ENCODE measurements around the gene SPECC1L. TPM values are rescaled to one million over a fixed set of nuclear protein-coding genes. Genes with fewer than 3 reads are reported as not detected.

The SPECC1L gene
- total RNA-seq, 1 experiment from 2014 or later: 52.2 TPM

DNA sequence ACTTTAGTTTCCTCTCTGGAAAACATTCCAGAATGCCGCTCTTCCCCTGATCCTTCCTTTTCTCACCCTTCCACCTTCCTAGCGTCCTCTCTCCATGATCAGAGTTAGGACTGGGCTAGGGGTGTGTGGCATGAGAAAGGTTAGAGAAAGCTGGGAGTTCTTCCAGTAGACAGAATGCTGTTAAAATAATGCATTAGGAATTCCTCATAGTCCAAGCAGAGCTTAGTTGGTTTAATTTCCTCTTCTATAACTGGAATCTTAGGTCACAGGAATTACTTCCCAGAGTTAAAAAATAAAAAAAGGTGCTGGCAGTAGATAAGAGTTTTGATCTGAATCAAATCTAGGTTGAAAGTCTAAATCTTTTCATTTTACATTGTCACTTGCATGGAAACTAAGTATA is 119.5 kb downstream of the SPECC1L start:
- CTCF ChIA-PET: no interaction called here
- no peak for DNase-seq
- H3K27ac Mint-ChIP-seq (ENCODE audit: unreplicated experiment): no peak overlapping the region
- intact Hi-C loops (cut with micrococcal nuclease; ENCODE audit: unreplicated experiment): no loop called here
- peaks cover 11% of the 10 kb centered on the region for H3K36me3 Mint-ChIP-seq (ENCODE audit: insufficient read depth, unreplicated experiment)
- H3K9me3 Mint-ChIP-seq (ENCODE audit: low read depth, unreplicated experiment): no peaks in the 10 kb centered on the region
- no peaks in the 10 kb centered on the region for H3K27me3 Mint-ChIP-seq (ENCODE audit: unreplicated experiment)
- TF ChIP-seq, protein P1, sequence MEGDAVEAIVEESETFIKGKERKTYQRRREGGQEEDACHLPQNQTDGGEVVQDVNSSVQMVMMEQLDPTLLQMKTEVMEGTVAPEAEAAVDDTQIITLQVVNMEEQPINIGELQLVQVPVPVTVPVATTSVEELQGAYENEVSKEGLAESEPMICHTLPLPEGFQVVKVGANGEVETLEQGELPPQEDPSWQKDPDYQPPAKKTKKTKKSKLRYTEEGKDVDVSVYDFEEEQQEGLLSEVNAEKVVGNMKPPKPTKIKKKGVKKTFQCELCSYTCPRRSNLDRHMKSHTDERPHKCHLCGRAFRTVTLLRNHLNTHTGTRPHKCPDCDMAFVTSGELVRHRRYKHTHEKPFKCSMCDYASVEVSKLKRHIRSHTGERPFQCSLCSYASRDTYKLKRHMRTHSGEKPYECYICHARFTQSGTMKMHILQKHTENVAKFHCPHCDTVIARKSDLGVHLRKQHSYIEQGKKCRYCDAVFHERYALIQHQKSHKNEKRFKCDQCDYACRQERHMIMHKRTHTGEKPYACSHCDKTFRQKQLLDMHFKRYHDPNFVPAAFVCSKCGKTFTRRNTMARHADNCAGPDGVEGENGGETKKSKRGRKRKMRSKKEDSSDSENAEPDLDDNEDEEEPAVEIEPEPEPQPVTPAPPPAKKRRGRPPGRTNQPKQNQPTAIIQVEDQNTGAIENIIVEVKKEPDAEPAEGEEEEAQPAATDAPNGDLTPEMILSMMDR (IDR thresholded peaks at IDR 0.05; ENCODE audit: unreplicated experiment): no peak
- no peaks in the 10 kb centered on the region for H3K4me1 Mint-ChIP-seq (ENCODE audit: low read depth, unreplicated experiment)
- no TSS peak for BruUV-seq (replicated peaks)
- H3K4me3 Mint-ChIP-seq (ENCODE audit: low read depth, unreplicated experiment): no peak overlapping the region

DNA sequence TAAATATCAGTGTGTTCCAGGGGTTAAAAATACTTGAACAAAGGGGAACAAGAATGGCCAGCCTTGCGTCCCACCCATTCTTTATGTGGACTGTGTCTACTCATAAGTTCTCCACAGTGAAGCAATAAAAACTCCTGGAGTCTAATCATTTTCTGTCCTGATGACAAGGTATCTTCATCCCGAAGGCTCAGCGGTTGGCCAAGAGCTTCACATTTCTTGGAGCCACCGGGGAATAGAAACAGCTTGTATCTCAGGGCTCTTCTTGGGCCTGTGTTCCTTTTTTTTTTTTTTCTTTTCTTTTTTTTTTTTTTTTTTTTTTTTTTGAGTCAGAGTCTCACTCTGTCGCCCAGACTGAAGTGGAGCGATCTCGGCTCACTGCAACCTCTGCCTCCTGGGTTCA is 119.9 kb downstream of the SPECC1L start:
- Mint-ChIP-seq H3K27ac (ENCODE audit: unreplicated experiment) (no peak overlapping the region), H3K36me3 (ENCODE audit: insufficient read depth, unreplicated experiment) (peaks cover 11% of the 10 kb centered on the region), H3K27me3 (ENCODE audit: unreplicated experiment) (no peaks in the 10 kb centered on the region), H3K4me1 (ENCODE audit: low read depth, unreplicated experiment) (no peaks in the 10 kb centered on the region), H3K9me3 (ENCODE audit: low read depth, unreplicated experiment) (no peaks in the 10 kb centered on the region), H3K4me3 (ENCODE audit: low read depth, unreplicated experiment) (no peak overlapping the region)
- TF ChIP-seq, protein P1 (IDR thresholded peaks at IDR 0.05; ENCODE audit: unreplicated experiment): no peak
- BruUV-seq (replicated peaks): no TSS peak
- no peak for DNase-seq
- intact Hi-C loops (cut with micrococcal nuclease; ENCODE audit: unreplicated experiment): no loop called here
- CTCF ChIA-PET: no interaction called here

GRCh38 chr22:24391836-24392217 is 121.2 kb downstream of the SPECC1L start:
- Mint-ChIP-seq H3K4me1 (ENCODE audit: low read depth, unreplicated experiment) (no peaks in the 10 kb centered on the region), H3K4me3 (ENCODE audit: low read depth, unreplicated experiment) (no peak overlapping the region), H3K27ac (ENCODE audit: unreplicated experiment) (no peak overlapping the region), H3K9me3 (ENCODE audit: low read depth, unreplicated experiment) (no peaks in the 10 kb centered on the region), H3K36me3 (ENCODE audit: insufficient read depth, unreplicated experiment) (peaks cover 11% of the 10 kb centered on the region), H3K27me3 (ENCODE audit: unreplicated experiment) (no peaks in the 10 kb centered on the region)
- no peak for DNase-seq
- TF ChIP-seq, protein P1 (IDR thresholded peaks at IDR 0.05; ENCODE audit: unreplicated experiment): no peak
- intact Hi-C loops (cut with micrococcal nuclease; ENCODE audit: unreplicated experiment): no loop called here
- CTCF ChIA-PET: no interaction called here
- BruUV-seq (replicated peaks): no TSS peak

GRCh38 chr22:24392218-24392931 is 121.7 kb downstream of the SPECC1L start:
- DNase-seq: no peak
- Mint-ChIP-seq H3K36me3 (ENCODE audit: insufficient read depth, unreplicated experiment) (peaks cover 11% of the 10 kb centered on the region), H3K9me3 (ENCODE audit: low read depth, unreplicated experiment) (no peaks in the 10 kb centered on the region), H3K27me3 (ENCODE audit: unreplicated experiment) (no peaks in the 10 kb centered on the region), H3K27ac (ENCODE audit: unreplicated experiment) (no peak overlapping the region), H3K4me3 (ENCODE audit: low read depth, unreplicated experiment) (no peak overlapping the region), H3K4me1 (ENCODE audit: low read depth, unreplicated experiment) (no peaks in the 10 kb centered on the region)
- intact Hi-C loops (cut with micrococcal nuclease; ENCODE audit: unreplicated experiment): no loop called here
- TF ChIP-seq, protein P1 (IDR thresholded peaks at IDR 0.05; ENCODE audit: unreplicated experiment): no peak
- BruUV-seq (replicated peaks): no TSS peak
- CTCF ChIA-PET: no interaction called here

Measured in Calu3 (cell line).